MM.1S (cell line): ENCODE data around the gene RPL6.

Experiments used
- DNase-seq: peaks from one replicate; pipeline ENCODE4 v3.0.0-alpha.2; 2015
- H2AFZ ChIP-seq: fragments of 300-600 bp; sonication (generic); 2 replicates; pipeline ENCODE4 v1.6.0; 2016; ENCODE audit warnings: antibody characterized with exemption, low read length
- H3F3A ChIP-seq: fragments of 300-600 bp; sonication (generic); 2 replicates; pipeline ENCODE4 v1.6.1; 2016; ENCODE audit warnings: mild to moderate bottlenecking, antibody characterized with exemption, low read length, moderate library complexity, mixed read lengths; ENCODE audit not compliant: insufficient read depth
- H3K27ac ChIP-seq: fragments of 300-600 bp; sonication (generic); 2 replicates; pipeline ENCODE4 v1.5.1; 2016; ENCODE audit warnings: mild to moderate bottlenecking, low read length
- H3K27me3 ChIP-seq: fragments of 300-600 bp; sonication (generic); replicated peaks from 2 replicates; pipeline ENCODE4 v1.6.0; 2016; ENCODE audit warnings: low read length; ENCODE audit not compliant: insufficient read depth
- H3K36me3 ChIP-seq: fragments of 300-600 bp; sonication (generic); replicated peaks from 2 replicates; pipeline ENCODE4 v1.6.1; 2016; ENCODE audit warnings: mild to moderate bottlenecking, low read length, mixed read lengths; ENCODE audit not compliant: insufficient read depth
- H3K4me1 ChIP-seq: fragments of 300-600 bp; sonication (generic); 2 replicates; pipeline ENCODE4 v1.6.1; 2016; ENCODE audit warnings: low read length, mixed read lengths
- H3K4me2 ChIP-seq: fragments of 300-600 bp; sonication (generic); 2 replicates; pipeline ENCODE4 v1.6.0; 2016; ENCODE audit warnings: low read depth, low read length
- H3K4me3 ChIP-seq: fragments of 300-600 bp; sonication (generic); 2 replicates; pipeline ENCODE4 v1.5.1; 2016; ENCODE audit warnings: low read length, mixed read lengths
- H3K79me2 ChIP-seq: fragments of 300-600 bp; sonication (generic); 2 replicates; pipeline ENCODE4 v1.6.1; 2016; ENCODE audit warnings: mixed run types, low read length, mixed read lengths
- H3K9ac ChIP-seq: fragments of 300-600 bp; sonication (generic); 2 replicates; pipeline ENCODE4 v1.6.1; 2016; ENCODE audit warnings: low read length, mixed read lengths
- H3K9me2 ChIP-seq: fragments of 300-600 bp; sonication (generic); replicated peaks from 2 replicates; pipeline ENCODE4 v1.6.1; 2016; ENCODE audit warnings: mild to moderate bottlenecking, low read length, mixed read lengths; ENCODE audit not compliant: insufficient read depth
- H3K9me3 ChIP-seq: fragments of 300-600 bp; sonication (generic); replicated peaks from 2 replicates; pipeline ENCODE4 v1.6.1; 2016; ENCODE audit warnings: mild to moderate bottlenecking, low read length, mixed read lengths; ENCODE audit not compliant: insufficient read depth
- H4K20me1 ChIP-seq: fragments of 300-600 bp; sonication (generic); 2 replicates; pipeline ENCODE4 v1.6.1; 2016; ENCODE audit warnings: mild to moderate bottlenecking, low read length, moderate library complexity, mixed read lengths; ENCODE audit not compliant: insufficient read depth
- EZH2 ChIP-seq: fragments of 300-600 bp; sonication (generic); optimal IDR thresholded peaks from 2 replicates; pipeline ENCODE3; 2017; ENCODE audit warnings: low read depth, mild to moderate bottlenecking, antibody characterized with exemption, low read length, mixed read lengths
- EZH2phosphoT487 ChIP-seq: fragments of 300-600 bp; sonication (generic); IDR thresholded peaks from 2 replicates; pipeline ENCODE4 v1.6.1; 2018; ENCODE audit warnings: antibody characterized with exemption, low read length
- TF ChIP-seq, protein P1 (sequence below): fragments of 300-600 bp; sonication (generic); IDR thresholded peaks from 2 replicates; pipeline ENCODE4 v1.5.1; 2016; ENCODE audit warnings: antibody characterized with exemption, low read length, mixed read lengths

The RPL6 gene

DNA sequence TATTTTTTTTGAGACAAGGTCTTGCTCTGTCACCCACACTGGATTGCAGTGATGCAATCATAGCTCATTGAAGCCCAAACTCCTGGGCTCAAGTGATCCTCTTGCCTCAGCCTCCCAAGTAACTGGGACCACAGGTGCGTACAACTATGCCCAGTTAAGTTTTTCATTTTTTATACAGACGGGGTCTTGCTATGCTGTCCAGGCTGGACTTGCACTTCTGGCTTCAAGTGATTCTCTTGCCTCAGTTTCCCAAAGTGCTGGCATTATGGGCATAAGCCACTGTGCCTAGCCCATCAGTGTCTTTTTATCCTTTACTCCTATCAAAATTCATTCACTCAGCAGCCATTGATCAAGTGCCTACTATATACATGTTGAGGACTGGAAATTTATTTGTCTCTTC lies 18.4 kb upstream of the RPL6 start:
- no peak for DNase-seq
- Histone ChIP-seq H3K9me3 (no peaks in the 10 kb centered on the region), H3K79me2 (peaks cover 69% of the 10 kb centered on the region), H2AFZ (no peak overlapping the region), H3K27ac (no peak overlapping the region), H3K4me1 (no peaks in the 10 kb centered on the region), H3K4me2 (no peak overlapping the region), H3K9me2 (no peaks in the 10 kb centered on the region), H3K36me3 (no peaks in the 10 kb centered on the region), H3K9ac (no peak overlapping the region), H3F3A (no peaks in the 10 kb centered on the region), H4K20me1 (no peaks in the 10 kb centered on the region), H3K4me3 (no peak overlapping the region), H3K27me3 (no peaks in the 10 kb centered on the region)
- TF ChIP-seq EZH2phosphoT487: no peak
- no peak for TF ChIP-seq EZH2
- TF ChIP-seq, protein P1, sequence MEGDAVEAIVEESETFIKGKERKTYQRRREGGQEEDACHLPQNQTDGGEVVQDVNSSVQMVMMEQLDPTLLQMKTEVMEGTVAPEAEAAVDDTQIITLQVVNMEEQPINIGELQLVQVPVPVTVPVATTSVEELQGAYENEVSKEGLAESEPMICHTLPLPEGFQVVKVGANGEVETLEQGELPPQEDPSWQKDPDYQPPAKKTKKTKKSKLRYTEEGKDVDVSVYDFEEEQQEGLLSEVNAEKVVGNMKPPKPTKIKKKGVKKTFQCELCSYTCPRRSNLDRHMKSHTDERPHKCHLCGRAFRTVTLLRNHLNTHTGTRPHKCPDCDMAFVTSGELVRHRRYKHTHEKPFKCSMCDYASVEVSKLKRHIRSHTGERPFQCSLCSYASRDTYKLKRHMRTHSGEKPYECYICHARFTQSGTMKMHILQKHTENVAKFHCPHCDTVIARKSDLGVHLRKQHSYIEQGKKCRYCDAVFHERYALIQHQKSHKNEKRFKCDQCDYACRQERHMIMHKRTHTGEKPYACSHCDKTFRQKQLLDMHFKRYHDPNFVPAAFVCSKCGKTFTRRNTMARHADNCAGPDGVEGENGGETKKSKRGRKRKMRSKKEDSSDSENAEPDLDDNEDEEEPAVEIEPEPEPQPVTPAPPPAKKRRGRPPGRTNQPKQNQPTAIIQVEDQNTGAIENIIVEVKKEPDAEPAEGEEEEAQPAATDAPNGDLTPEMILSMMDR: no peak

DNA sequence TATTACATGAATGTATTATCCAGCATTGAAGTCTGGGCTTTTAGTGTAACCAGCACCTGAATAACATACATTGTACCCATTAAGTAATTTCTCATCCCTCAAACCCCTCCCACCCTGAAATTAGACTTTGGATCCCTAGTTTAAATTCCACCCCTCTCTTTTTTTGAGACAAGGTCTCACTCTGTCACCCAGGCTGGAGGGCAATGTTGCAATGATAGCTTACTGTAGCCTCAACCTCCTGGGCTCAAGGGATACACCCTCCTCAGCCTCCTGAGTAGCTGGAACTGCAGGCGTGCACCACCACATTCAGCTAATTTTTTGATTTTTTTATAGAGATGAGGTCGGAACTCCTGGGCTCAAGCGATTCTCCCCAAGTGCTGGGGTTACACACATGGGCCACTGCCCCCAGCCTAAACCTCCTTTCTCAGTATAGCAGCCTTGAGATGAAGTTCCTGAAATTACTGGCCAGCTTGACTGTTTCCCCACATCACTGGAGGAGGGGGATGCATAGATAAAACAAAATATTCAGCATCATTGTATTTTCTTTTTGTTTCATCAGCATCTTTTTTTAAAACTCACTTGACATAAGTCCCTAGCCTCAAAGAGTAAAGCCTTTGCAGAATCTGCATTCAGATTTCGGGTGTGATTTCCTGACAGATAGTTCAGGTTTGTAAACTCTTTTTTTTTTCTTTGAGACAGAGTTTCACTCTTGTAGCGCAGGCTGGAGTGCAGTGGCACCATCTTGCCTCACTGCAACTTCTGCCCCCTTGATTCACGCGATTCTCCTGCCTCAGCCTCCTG lies 16.4 kb upstream of the RPL6 start:
- Histone ChIP-seq H2AFZ (no peak overlapping the region), H3K4me1 (no peaks in the 10 kb centered on the region), H3K4me2 (no peak overlapping the region), H3K9me2 (no peaks in the 10 kb centered on the region), H3K9ac (no peak overlapping the region), H4K20me1 (no peaks in the 10 kb centered on the region), H3K27me3 (no peaks in the 10 kb centered on the region), H3F3A (no peaks in the 10 kb centered on the region), H3K36me3 (no peaks in the 10 kb centered on the region), H3K27ac (no peak overlapping the region), H3K9me3 (no peaks in the 10 kb centered on the region), H3K79me2 (peaks cover 77% of the 10 kb centered on the region), H3K4me3 (no peak overlapping the region)
- no peak for DNase-seq
- no peak for TF ChIP-seq EZH2
- TF ChIP-seq, protein P1: no peak
- TF ChIP-seq EZH2phosphoT487: no peak

DNA sequence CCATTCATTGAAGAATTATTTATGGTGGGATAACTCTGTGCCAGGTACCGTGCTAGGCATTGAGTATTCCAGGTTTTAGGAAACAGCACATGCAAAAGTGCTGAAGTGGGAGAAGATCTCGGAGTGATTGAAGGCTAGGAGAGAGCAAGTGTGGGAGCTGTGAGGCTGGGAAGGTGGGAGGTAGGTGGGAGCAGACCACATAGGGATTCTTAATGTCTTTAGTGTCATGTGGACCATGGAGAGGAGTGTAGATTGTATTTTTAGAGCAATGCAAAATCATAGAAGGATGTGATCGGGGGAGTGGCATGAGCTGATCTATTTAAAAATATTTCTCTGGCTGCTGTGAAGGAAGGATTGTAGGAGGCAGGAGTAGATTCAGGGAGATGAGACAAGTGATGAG lies 14.7 kb upstream of the RPL6 start:
- no peaks in the 10 kb centered on the region for H3K36me3 ChIP-seq
- H3F3A ChIP-seq: no peaks in the 10 kb centered on the region
- no peak for DNase-seq
- no peak overlapping the region for H3K4me2 ChIP-seq
- TF ChIP-seq, protein P1: no peak
- TF ChIP-seq EZH2 (no peak), EZH2phosphoT487 (no peak)
- H3K27me3 ChIP-seq: no peaks in the 10 kb centered on the region
- no peak overlapping the region for H3K27ac ChIP-seq
- H3K4me1 ChIP-seq: 0 out of 2 replicates have a peak, but pooled peaks cover 3% of the 10 kb centered on the region
- H3K4me3 ChIP-seq: no peak overlapping the region
- H3K9me3 ChIP-seq: no peaks in the 10 kb centered on the region
- H4K20me1 ChIP-seq: no peaks in the 10 kb centered on the region
- H3K79me2 ChIP-seq: peaks cover 81% of the 10 kb centered on the region
- H3K9ac ChIP-seq: no peak overlapping the region
- no peak overlapping the region for H2AFZ ChIP-seq
- no peaks in the 10 kb centered on the region for H3K9me2 ChIP-seq
